Bone marrow (tissue), 2 donors: ENCODE results near the gene STIM2.
"Not testable (repeated sequence)": the region's sequence is repeated elsewhere in the genome, so short reads cannot be mapped to it uniquely, and the experiment has no call there.

ENCODE experiments used
- DNase-seq, 2 donors: peaks; one replicate each; lab custom pipeline; 2025; lab: John Stamatoyannopoulos, UW

Gene STIM2

DNA sequence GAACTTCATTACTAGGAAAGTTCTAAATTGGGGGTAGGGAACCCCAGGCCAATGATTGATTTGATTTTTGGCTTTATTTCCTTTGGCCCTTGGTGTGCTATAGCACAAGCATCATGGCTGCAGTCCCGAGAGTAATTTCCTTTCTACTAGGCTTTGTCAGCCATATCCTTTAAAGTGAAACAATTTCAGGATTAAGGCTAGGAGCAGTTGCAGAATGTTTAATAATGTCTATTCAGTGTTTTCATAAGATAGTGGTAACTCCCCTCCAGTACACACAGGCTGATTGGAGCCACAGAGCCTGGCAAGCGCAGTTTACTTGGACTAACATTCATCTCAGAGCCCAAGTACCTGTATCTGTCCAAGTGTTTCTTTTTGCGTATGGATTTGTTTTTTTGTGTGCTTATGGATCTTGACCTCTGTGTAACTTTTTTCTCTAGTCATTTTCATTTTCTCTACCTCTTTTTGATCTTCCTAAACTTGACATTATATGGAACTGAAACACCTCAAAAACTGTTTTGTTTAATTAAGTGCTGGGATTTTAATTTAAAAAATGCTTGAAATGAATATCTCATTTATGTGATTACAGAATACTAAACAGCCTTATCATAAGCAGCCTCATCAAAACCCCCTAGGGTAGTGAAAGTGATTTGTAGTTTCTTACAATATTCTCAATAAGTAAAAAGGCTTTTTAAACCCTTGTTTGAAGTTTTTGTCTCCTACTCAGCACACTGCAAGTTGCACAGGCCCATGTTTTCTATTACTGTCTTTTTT, 7.5 kb downstream of the STIM2 start:
- no peak for DNase-seq

DNA sequence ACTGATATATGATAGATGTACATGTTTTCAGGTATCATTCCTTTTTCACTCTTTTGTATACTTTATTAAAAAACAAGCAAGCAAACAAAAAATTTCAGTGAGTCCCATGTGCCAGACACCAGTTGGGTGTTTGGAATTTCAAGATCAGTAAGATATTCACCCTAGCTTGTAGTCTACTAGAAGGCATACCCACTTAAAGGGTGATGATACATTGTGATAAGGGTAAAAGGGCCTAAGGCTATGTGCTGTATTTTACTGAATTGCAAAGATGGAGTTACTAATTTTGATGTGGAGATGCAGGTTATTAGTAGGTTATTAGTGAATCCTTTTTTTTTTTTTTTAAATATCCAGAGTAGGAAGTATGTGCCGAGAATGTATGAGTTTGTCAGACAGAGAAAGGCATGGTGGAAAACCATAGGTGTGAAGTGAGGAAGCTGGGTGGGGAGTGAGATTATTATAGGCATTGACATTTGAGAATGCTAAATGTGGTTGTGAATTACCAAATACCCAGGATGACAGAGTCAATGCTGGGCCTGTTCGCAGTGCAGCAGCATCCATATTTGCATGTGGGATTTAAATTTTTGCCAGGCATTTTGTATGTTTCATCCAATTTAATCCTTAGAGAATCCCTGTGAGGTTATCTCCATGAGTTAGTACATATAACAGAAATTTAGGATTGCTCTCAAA, 10.1 kb downstream of the STIM2 start:
- no peak for DNase-seq

DNA sequence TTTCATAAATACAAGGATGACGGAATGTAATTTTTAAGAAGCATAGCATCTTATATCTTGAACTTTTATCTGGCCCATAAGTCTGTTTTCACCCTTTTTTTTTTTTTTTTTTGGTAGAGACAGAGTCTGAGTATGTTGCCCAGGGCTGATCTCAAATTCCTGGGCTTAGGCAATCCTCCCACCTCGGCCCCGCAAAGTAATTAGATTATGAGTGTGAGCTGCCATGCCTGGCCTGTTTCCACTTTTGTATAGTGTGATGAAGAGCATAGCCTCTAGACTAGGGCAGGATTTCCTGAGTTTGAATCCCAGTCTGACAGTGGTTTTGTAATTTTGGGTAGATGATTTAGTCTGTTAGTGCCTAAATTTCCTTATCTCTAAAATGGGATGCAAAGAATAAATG, 11.0 kb downstream of the STIM2 start:
- DNase-seq: no peak

DNA sequence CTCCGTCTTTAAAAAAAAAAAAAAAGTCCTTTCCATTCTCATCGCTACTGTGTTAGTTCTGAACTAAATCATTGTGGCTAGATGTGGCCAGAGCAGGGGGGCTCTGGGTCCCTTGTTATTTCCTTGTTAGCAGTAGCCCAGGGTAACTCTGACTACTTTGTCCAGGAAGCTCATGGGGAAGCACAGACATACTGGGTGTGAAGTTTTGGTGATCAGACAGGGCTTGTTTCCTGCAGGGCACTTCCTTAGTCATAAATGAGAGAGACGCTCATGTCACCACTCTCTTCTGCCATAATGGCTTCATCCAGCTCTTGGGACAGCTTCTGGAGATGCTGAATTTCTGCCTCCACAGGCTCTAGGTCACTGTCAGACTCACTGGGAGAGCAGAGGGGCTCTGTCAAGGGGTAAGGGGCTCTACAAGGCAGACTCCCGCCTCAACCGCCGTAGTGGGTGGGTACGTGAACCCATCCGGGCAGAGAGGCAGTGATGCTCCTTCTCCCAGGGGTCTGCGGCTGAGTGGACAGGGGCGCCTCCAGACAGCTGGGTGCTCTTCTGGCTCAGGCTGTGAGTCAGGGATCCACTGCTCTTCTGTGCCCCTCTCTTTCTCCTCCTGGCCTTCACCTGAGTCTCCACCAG, 12.9 kb downstream of the STIM2 start:
- peak in 1 of 2 donors; percentile 68 for DNase-seq

DNA sequence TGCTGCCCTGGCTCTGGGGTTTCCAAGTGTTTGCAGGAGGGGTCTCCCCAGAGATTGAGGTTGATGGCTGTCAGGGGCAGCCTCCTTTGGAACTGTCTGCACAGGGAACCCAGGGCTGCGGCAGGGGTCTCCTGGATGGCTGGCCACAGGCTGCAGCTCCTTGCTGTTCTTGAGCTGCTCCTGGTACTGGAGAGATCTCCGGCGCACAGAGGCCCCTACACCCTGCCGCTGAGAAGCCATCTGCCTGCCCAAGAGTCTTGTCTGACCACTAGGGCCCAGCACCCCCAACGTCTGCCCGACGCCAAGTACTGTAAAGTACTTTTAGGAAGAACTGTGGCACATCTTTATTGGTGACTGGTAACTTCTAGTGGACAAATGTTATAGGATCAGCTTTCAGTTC, 13.5 kb downstream of the STIM2 start:
- DNase-seq: no peak

DNA sequence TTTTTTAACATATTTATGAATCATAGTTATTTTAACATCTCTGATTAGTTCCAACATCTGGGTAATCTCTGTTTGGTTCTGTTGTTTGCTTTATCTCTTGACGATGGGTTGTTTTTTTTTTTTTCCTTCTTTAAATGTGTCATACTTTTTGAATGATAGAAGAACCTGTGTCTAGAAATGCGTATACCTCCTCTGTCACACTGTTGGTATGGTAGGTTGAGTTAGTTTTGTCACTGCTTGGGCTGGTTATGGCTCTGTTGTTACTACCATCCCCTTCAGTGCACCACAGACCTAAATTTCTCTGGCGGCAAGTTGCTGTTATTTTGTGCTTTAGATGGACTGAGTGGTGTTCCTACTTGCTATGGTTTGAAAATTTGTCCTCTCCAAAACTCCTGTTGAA, 16.8 kb downstream of the STIM2 start:
- DNase-seq: no peak

DNA sequence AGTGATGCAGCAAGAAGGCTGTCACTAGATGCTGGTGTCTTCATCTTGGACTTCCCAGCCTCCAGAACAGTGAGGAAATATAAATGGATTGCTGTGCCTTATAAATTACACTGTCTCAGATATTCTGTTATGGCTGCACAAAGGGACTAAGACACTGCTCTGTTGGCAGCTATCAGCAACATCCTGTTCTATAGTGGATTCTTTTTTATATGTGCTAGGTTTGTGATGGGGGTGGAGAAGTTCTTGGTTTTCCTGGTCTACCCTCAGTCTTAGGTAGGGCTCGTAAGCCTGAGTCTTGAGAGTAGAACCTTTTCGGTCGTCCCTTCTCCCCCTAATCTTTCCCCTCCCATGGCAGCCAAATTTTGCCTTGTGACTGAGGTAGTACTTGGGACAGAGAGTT, 17.3 kb downstream of the STIM2 start:
- DNase-seq: no peak

DNA sequence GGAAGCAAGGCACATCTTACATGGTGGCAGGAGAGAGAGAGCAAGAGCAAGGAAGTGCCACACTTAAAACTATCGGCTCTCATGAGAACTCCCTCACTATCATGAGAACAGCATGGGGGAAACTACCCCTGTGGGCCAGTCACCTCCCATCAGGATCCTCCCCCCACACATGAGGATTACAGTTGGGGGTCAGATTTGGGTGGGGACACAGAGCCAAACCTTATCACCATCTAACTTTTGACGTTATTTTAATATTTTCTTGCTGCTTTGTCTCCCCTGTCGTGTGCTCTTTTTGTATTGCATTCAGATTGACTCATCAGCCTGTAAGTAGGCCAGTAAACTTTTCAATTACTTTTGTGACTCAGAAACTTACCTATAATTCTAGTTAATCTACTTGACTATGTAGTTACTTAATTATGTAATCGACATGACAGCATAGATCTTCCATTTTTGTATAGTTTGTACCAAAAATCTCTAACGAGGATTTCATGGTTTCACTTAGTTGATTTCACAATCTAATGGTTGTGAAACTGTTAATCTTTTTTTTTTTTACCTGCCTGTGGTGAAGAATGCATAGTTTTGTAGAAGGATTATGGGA, 18.3 kb downstream of the STIM2 start:
- DNase-seq: no peak

DNA sequence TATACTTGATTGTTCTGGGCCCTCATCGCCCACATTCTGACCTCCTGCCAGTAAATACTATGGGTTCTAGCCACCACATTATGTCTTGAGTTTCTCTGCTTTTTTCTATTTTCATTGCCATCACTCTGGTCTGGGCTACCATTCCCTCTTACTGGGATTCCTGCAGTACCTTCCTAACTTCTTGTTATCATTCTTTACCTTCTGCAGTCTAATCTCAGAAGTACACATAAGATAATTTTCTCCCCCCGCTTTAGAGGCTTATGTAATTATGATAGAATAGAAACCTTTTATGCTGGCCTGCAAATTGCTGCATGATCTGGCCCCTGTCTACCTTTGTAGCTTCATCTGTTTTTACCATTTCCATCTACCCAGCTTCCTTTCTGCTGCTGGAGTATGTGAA, 19.2 kb downstream of the STIM2 start:
- DNase-seq: no peak

DNA sequence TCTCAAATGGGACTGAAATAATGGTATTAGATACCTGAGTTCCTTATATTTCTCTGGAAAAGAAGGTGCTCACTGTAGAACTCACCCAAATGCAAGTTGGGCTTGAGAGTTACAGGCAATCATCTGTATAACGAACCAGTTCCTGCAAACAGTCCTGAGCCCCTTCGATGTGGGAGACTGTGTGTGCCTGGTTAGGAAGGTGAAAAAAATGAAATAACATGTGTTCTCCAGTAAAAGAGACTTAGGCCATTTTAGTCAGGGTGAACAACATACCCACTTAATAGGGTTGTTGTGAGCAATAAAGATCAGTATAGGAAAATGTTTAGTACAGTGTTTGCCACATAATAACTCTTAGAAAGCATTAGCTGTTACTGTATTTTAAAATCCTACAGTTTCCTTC, 23.4 kb downstream of the STIM2 start:
- no peak for DNase-seq

DNA sequence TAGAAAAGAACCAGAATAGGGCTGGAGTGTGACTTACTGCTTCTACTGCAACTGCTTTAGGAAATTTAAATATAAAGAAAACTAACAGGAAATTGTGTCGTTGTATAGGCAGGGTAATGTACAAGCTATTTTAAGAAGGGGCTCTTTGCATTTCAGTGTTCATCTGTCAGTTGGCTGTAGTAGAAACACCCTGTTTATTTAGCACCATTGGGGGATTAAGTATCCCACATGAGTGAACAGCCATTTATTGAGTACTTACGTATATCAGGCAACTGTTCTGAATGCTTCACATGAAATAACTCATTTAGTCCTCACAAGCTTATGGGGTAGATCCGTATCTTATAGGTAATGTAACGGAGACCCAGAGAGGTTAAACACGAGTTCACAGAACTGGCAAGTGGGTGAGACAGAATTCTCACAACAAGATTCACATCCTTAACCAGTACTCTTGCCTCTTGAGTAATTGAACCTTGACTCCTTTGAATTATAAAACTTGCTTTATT, 23.9 kb downstream of the STIM2 start:
- DNase-seq: no peak

DNA sequence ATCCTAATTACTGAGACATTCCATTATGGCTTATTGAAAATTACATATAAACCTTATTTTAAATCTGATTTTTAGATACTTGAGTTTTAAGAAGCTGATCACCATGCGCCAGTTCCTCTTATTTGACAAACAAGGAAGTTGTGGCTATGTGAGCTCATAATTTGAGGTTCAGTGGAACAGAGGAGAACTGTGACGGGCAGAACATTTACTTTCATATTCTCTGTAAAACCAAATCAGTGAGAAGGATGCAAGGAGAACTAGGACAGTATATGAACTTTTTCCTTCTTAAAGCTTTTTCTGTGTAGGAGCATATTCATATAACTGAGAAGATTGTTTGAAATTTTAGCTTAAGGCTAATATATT, 25.3 kb downstream of the STIM2 start:
- DNase-seq: peak in 1 of 2 donors; percentile 91

DNA sequence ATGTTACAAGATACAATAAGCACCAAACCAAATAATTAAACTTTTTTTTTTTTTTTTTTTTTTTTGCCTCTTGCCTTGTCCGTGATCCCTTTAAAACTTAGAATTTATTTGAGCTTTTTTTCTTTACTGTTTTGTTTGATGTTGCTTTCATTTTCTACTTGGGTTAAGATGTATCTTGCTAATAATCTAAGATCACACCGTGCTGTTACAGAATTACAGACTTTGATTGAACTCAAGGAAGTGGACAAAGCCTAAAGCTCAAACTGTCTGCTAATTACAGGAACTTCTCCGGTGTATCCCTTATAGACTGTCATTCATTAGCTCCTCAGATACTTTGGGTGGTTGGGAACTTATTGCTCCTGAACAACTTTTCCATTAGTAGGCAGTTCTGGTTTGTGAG, 26.5 kb downstream of the STIM2 start:
- no peak for DNase-seq

DNA sequence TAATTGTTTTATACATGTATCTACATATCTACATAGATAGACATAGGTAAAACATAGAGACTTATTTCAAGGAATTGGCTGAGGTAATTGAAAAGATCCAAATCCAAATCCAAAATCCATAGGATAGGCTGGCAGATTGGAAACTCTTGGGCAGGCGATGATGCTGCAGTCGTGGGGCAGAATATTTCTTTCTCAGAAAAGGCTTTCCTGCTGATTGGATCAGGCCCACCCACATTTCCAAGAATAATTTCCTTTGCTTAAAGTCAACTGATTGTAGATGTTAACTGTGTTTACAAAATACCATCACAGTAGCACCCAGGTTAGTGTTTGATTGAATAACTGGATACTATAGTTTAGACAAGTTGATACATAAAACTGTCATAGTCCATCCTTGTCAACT, 27.2 kb downstream of the STIM2 start:
- no peak for DNase-seq

DNA sequence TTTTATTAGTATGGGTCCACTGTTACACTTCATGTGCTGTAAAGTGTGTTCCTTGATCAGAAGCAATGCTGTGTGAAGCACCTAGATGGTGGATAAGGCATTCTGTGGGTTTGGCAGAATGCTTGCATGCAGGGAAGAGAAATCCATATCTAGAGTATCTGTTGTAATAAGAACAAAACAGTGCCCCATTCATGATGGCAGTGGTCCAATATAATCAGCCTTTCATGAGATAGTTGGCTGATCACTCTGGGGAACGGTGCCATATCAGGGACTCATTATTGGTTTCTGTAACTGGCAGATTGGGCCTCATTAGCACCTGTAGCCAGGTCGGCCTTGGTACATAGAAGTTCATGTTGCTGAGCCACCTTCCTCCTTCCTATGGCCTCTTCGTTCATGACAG, 28.7 kb downstream of the STIM2 start:
- no peak for DNase-seq

DNA sequence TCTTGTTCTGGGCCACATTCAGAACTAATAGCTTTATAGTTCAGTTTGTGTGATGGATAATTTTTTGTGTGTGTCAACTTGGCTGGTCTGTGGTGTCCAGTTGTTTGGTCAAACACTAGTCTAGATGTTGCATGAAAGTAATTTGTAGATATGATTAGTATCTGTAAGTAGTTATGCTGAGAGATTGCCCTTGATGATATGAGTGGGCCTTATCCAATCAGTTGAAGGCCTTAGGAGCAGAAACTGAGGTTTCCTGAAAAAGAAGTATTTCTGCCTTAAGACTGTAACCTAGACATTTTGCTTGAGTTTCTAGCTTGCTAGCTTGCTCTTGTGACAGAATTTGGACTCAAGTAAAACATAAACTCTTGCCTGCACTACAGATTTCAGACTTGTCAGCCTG, 30.4 kb downstream of the STIM2 start:
- DNase-seq: no peak

DNA sequence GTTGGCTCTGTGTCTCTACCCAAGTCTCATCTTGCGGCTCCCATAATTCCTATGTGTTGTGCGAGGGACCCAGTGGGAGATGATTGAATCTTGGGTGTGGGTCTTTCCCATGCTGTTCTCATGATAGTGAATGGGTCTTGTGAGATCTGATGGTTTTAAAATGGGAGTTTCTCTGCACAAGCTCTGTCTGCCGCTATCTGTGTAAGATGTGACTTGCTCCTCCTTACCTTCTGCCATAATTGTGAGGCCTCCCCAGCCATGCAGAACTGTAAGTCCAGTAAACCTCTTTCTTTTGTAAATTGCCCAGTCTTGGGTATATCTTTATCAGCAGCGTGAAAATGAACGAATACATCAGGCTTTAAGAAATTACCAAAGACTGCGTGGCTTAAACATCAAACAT, 31.2 kb downstream of the STIM2 start:
- no peak for DNase-seq

DNA sequence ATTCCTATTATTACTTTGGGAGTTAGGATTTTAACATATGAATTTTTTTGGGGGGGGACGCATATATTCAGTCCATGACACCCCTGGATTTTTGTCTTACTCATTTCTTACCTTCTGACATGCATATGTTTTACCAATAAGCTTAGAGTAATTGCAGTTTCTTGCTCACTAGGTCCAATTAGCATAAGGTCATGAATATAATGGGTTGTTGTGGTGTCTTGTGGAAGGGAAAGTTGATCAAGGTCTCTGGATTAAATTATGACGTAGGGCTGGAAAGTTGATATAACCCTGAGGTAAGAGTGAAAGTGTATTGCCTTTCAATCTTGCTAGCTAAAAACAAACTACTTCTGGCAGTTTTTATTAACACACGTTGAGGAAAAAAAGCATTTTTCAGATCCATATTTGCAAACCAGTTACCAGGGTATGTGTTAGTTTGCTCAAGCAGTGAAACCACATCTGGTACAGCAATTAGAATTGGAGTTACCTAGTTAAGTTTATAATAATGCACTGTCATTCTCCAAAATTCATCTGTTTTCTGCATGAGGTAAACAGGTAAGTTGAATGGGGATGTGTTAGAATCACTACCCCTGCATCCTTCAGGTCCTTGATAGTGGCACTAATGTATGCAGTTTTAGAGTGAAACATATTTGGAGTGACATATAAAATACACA, 32.0 kb downstream of the STIM2 start:
- DNase-seq: no peak

DNA sequence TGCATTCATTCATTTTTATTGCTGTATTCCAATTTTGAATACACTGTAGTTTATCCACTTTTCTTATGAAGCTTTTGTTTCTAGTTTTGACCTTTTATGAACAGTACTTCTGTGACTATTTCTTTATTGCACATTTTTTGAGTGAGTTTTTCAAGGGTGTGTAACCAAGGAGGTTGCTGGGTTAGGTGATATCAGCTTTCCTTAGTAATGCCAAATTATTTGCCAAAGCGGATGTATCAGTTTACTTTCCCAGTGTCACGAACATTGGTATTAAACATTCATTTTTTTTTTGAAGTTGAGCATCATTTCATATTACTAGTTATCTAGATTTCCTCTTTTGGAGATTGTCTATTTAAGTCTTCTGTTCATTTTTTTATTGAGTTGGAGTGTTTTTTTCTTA, 32.9 kb downstream of the STIM2 start:
- no peak for DNase-seq

DNA sequence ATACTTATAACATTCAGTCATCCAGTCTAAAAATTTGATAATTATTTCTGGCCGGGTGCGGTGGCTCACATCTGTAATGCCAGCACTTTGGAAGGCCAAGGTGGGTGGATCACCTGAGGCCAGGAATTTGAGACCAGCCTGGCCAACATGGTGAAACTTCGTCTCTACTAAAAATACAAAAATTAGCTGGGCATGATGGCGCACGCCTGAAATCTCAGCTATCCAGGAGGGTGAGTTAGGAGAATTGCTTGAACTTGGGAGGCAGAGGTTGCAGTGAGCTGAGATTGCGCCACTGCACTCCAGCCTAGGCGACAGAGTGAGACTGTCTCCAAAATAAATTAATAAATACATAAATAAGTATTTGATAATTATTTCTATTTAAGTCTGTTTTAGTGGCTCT, 34.2 kb downstream of the STIM2 start:
- DNase-seq: not testable (repeated sequence)

DNA sequence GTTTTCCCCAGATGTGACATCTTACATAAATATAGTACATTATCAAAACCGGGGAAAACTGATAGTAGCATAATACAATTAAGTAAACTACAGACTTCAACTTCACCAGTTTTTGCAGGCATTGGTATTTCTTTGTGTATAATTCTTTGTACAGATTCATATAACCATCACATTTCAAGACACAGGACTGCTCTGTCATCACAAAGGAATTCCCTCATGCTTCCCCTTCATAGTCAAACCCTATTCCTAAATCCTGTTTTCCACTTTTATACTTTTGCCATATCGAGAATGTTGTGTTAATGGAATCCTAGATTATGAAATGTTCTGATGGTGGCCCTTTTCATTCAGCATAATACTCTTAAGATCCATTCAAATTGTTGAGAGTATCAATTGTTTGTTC, 36.0 kb downstream of the STIM2 start:
- DNase-seq: no peak

DNA sequence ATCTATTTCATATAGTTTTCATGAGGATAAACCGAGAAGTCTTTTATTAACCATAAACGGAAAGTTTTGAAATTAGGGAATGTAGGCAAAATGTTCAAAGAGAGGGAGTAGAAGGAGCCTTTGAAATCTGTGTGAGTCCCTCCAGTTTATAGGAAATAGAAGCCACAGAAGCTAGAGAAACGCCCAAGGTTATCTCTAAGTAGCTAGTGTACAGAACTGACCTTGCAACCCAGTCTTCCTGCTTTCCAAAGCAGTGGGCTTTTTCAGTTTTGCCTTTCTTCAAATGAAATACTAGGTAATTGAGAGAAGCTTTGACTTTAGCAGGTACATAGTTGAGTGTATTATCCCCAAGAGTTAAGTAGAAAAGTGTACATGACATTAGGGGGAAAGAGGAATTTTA, 39.4 kb downstream of the STIM2 start:
- DNase-seq: no peak
